Activated CD4-positive, alpha-beta T cell treated with anti-CD3 and anti-CD28 coated beads, Interleukin-2, amount 10 ng/mL, durations not matched to agents 7 days and 5 days (primary cell): ENCODE measurements around the gene PPM1A. TPM values are rescaled to one million over a fixed set of nuclear protein-coding genes. Genes with fewer than 3 reads are reported as not detected.

ENCODE experiments used
- CTCF ChIA-PET: fragments of 350-600 bp; sonication (Branson Sonifier 250); formaldehyde crosslinking; loops from one replicate; lab custom pipeline; 2021; ENCODE audit warnings: antibody characterized with exemption; lab: Charles Lee
- POLR2A ChIA-PET: fragments of 350-600 bp; sonication (Branson Sonifier 250); formaldehyde crosslinking; loops from one replicate; lab custom pipeline; 2021; ENCODE audit warnings: antibody characterized with exemption; lab: Charles Lee
- DNase-seq: peaks from one replicate; pipeline ENCODE4 v3.0.0-alpha.2; 2020
- H3K27ac Mint-ChIP-seq: one replicate; pipeline ENCODE4 v1.8.0; 2021; ENCODE audit warnings: mild to moderate bottlenecking, moderate library complexity, mixed read lengths
- H3K27me3 Mint-ChIP-seq: one replicate; pipeline ENCODE4 v1.8.0; 2021; ENCODE audit warnings: mixed read lengths
- H3K36me3 Mint-ChIP-seq: one replicate; pipeline ENCODE4 v1.8.0; 2021; ENCODE audit warnings: low read depth, mixed read lengths
- H3K4me1 Mint-ChIP-seq: one replicate; pipeline ENCODE4 v1.8.0; 2021; ENCODE audit warnings: mixed read lengths
- H3K4me3 Mint-ChIP-seq: one replicate; pipeline ENCODE4 v1.8.0; 2021; ENCODE audit warnings: mild to moderate bottlenecking, moderate library complexity, mixed read lengths
- H3K9me3 Mint-ChIP-seq: one replicate; pipeline ENCODE4 v1.8.0; 2021; ENCODE audit warnings: mixed read lengths
- total RNA-seq, 2 experiments: library from RNA; stranded (reverse); gene quantifications; one replicate each; pipeline ENCODE4 v1.2.3, GENCODE V29; 2021

Gene PPM1A
- total RNA-seq, 2 experiments from 2014 or later: 48.9 to 53.1 TPM

DNA sequence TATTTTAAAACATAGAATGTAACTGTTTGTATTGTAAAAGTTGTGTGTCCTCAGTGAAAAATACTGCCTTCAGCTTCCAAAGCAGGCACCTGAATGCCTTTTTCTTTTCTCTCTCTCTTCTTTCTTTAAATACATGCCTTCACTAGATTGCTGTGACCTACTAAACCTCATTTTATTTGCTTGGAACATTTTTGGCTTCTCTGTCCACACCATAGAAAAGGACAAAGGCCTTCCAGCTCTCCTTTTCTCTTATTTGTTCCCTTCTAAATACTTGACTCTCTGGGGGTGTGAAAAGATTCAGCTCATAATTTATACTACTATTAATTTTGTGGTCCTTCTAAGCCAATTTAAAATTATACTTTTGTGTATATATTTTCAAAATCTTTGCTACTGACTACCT lies 38.4 kb downstream of the PPM1A start:
- Mint-ChIP-seq H3K4me3 (no peak overlapping the region), H3K36me3 (peaks cover 41% of the 10 kb centered on the region), H3K9me3 (no peaks in the 10 kb centered on the region), H3K4me1 (no peaks in the 10 kb centered on the region), H3K27ac (no peak overlapping the region), H3K27me3 (no peaks in the 10 kb centered on the region)
- ChIA-PET POLR2A (no interaction called here), CTCF (no interaction called here)
- no peak for DNase-seq

GRCh38 chr14:60288279-60288678 lies 39.3 kb downstream of the PPM1A start:
- CTCF ChIA-PET: no interaction called here
- POLR2A ChIA-PET: no interaction called here
- Mint-ChIP-seq H3K27ac (no peak overlapping the region), H3K27me3 (no peaks in the 10 kb centered on the region), H3K4me1 (no peaks in the 10 kb centered on the region), H3K4me3 (no peak overlapping the region), H3K9me3 (no peaks in the 10 kb centered on the region), H3K36me3 (peaks cover 39% of the 10 kb centered on the region)
- DNase-seq: no peak

- ChIA-PET POLR2A (no interaction called here), CTCF (no interaction called here)
- Mint-ChIP-seq H3K9me3 (no peaks in the 10 kb centered on the region), H3K4me1 (no peaks in the 10 kb centered on the region), H3K36me3 (peaks cover 20% of the 10 kb centered on the region), H3K27ac (no peak overlapping the region), H3K27me3 (no peaks in the 10 kb centered on the region), H3K4me3 (no peak overlapping the region)
- DNase-seq: no peak
These were observed 45.5 kb downstream of the PPM1A start for GRCh38 chr14:60294411-60295069.

GRCh38 chr14:60300019-60300418 lies 51.0 kb downstream of the PPM1A start:
- Mint-ChIP-seq H3K4me3 (no peak overlapping the region), H3K9me3 (no peaks in the 10 kb centered on the region), H3K4me1 (no peaks in the 10 kb centered on the region), H3K36me3 (no peaks in the 10 kb centered on the region), H3K27ac (no peak overlapping the region), H3K27me3 (no peaks in the 10 kb centered on the region)
- DNase-seq: no peak
- ChIA-PET POLR2A (no interaction called here), CTCF (no interaction called here)

GRCh38 chr14:60301685-60302084 lies 52.7 kb downstream of the PPM1A start:
- POLR2A ChIA-PET: no interaction called here
- Mint-ChIP-seq H3K4me3 (no peak overlapping the region), H3K9me3 (peaks cover 5% of the 10 kb centered on the region), H3K4me1 (no peaks in the 10 kb centered on the region), H3K36me3 (no peaks in the 10 kb centered on the region), H3K27ac (no peak overlapping the region), H3K27me3 (no peaks in the 10 kb centered on the region)
- CTCF ChIA-PET: no interaction called here
- DNase-seq: no peak

DNA sequence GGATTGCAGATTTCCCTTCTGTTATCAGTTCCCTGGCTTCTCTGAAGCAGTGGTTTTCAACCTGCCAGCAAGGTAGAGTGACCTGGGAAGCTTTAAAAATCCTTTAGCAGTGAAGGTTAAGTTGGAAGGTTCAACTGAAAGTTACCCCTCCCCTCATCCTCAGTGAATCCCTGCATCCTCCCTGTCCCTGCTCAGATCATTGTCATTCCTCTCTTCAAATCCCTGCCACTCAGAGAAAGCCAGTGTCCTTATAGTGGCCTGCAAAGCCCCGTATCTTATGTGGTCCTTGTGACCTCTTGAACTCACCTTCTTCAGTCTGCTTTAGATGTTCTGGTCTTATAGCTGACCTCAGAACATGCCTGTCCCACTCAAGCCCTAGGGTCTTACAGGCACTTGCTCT lies 53.6 kb downstream of the PPM1A start:
- ChIA-PET CTCF (interaction anchor here (1.2 kb wide), 1 partner anchor 29 kb away, joined by 3 read pairs; no protein-coding TSS in a partner anchor), POLR2A (no interaction called here)
- H3K9me3 Mint-ChIP-seq: peaks cover 5% of the 10 kb centered on the region
- no peaks in the 10 kb centered on the region for H3K36me3 Mint-ChIP-seq
- H3K4me1 Mint-ChIP-seq: no peaks in the 10 kb centered on the region
- no peak overlapping the region for H3K27ac Mint-ChIP-seq
- no peaks in the 10 kb centered on the region for H3K27me3 Mint-ChIP-seq
- no peak overlapping the region for H3K4me3 Mint-ChIP-seq
- no peak for DNase-seq

- H3K9me3 Mint-ChIP-seq: peaks cover 5% of the 10 kb centered on the region
- no peak overlapping the region for H3K4me3 Mint-ChIP-seq
- ChIA-PET CTCF (interaction anchor here (1.2 kb wide), 1 partner anchor 28 kb away, joined by 3 read pairs; no protein-coding TSS in a partner anchor), POLR2A (no interaction called here)
- no peaks in the 10 kb centered on the region for H3K4me1 Mint-ChIP-seq
- H3K27me3 Mint-ChIP-seq: peaks cover 2% of the 10 kb centered on the region
- DNase-seq: no peak
- no peak overlapping the region for H3K27ac Mint-ChIP-seq
- no peaks in the 10 kb centered on the region for H3K36me3 Mint-ChIP-seq
These were observed 54.7 kb downstream of the PPM1A start for GRCh38 chr14:60303745-60304144.

- ChIA-PET POLR2A (no interaction called here), CTCF (no interaction called here)
- H3K36me3 Mint-ChIP-seq: no peaks in the 10 kb centered on the region
- no peak for DNase-seq
- H3K9me3 Mint-ChIP-seq: peaks cover 5% of the 10 kb centered on the region
- H3K27ac Mint-ChIP-seq: no peak overlapping the region
- H3K4me1 Mint-ChIP-seq: no peaks in the 10 kb centered on the region
- H3K27me3 Mint-ChIP-seq: peaks cover 2% of the 10 kb centered on the region
- no peak overlapping the region for H3K4me3 Mint-ChIP-seq
These were observed 55.5 kb downstream of the PPM1A start for GRCh38 chr14:60304509-60304908.

DNA sequence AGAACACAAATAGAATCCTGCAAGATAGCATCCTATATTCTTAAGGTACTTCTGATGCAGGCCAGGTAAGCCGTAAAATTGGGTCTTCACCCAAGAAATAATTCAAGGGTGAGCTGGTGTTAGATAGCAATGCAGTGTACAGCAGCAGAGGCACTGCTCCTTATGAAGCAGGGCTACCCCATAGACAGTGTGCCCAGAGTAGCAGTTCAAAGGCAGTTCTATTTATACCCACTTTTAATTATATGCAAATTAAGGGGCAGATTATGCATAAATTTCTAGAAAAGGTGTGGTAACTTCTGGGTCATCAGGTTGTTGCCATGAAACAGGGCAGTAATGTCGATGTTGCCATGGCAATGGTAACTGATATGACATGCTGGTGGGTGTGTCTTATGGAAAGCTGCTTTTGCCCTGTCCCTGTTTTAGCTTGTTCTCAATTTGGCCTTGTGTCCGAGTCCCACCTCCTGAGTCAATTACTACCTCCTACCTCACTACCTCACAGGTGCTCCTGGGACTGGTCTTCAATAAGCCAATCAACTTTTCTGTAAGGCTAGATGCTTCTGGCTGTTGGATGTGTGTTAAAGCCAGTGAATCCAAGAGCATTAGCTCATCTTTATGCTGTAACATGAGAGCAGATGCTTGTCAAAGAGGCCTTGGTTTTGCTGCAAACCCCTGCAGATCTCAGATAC lies 61.0 kb downstream of the PPM1A start:
- H3K27ac Mint-ChIP-seq: no peak overlapping the region
- no peak for DNase-seq
- peaks cover 5% of the 10 kb centered on the region for H3K9me3 Mint-ChIP-seq
- no peak overlapping the region for H3K4me3 Mint-ChIP-seq
- POLR2A ChIA-PET: no interaction called here
- CTCF ChIA-PET: interaction anchor here (1.2 kb wide), 1 partner anchor 16 kb away, joined by 4 read pairs; no protein-coding TSS in a partner anchor
- H3K36me3 Mint-ChIP-seq: no peaks in the 10 kb centered on the region
- H3K4me1 Mint-ChIP-seq: no peaks in the 10 kb centered on the region
- peaks cover 10% of the 10 kb centered on the region for H3K27me3 Mint-ChIP-seq

DNA sequence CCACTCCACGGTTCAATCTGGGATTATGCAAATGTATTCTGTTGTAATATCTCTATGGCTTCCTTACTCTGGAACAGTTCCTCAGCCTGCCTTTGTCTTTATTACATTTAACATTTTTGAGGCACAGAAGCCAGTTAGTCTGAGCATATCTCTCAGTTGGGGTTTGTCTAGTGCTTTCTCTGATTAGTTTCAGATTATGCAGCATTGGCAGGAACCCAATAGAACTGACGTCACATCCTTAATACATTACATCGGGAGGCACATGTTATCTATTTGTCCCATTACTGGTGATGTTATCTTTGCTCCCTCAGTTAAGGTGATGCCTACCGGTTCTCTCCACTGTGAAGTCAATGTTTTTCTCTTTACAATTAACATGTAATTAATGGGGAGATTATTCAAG lies 62.4 kb downstream of the PPM1A start:
- Mint-ChIP-seq H3K4me3 (no peak overlapping the region), H3K9me3 (no peaks in the 10 kb centered on the region), H3K4me1 (no peaks in the 10 kb centered on the region), H3K36me3 (no peaks in the 10 kb centered on the region), H3K27ac (no peak overlapping the region), H3K27me3 (peaks cover 10% of the 10 kb centered on the region)
- no peak for DNase-seq
- ChIA-PET POLR2A (no interaction called here), CTCF (interaction anchor here (0.6 kb wide), 1 partner anchor 964 kb away, joined by 6 read pairs; no protein-coding TSS in a partner anchor)

DNA sequence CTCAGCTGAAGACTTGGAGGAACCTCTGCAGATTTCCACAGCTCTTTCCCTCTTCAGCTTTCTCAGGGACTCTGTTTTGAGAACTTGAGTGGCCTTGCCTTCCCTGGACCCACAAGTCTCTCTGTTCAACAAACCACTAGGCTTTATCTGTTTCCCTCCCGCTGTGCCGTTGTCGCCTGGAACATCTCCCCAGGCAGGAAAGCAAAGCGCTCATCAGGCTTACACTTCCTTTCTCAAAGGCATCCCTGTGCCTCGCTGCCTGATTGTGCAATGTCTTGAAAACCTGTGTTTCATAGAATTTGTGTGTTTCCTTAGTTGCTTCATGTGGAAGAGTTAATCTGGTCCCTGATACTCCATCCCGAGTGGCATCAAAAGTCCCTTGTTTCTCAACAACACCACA lies 64.1 kb downstream of the PPM1A start:
- H3K4me3 Mint-ChIP-seq: no peak overlapping the region
- ChIA-PET CTCF (interaction anchor here (0.6 kb wide), 2 partner anchors 97 to 1281 kb away, joined by 3 read pairs; no protein-coding TSS in a partner anchor), POLR2A (no interaction called here)
- H3K4me1 Mint-ChIP-seq: no peaks in the 10 kb centered on the region
- no peak overlapping the region for H3K27ac Mint-ChIP-seq
- H3K9me3 Mint-ChIP-seq: no peaks in the 10 kb centered on the region
- H3K27me3 Mint-ChIP-seq: peaks cover 9% of the 10 kb centered on the region
- no peak for DNase-seq
- H3K36me3 Mint-ChIP-seq: no peaks in the 10 kb centered on the region

DNA sequence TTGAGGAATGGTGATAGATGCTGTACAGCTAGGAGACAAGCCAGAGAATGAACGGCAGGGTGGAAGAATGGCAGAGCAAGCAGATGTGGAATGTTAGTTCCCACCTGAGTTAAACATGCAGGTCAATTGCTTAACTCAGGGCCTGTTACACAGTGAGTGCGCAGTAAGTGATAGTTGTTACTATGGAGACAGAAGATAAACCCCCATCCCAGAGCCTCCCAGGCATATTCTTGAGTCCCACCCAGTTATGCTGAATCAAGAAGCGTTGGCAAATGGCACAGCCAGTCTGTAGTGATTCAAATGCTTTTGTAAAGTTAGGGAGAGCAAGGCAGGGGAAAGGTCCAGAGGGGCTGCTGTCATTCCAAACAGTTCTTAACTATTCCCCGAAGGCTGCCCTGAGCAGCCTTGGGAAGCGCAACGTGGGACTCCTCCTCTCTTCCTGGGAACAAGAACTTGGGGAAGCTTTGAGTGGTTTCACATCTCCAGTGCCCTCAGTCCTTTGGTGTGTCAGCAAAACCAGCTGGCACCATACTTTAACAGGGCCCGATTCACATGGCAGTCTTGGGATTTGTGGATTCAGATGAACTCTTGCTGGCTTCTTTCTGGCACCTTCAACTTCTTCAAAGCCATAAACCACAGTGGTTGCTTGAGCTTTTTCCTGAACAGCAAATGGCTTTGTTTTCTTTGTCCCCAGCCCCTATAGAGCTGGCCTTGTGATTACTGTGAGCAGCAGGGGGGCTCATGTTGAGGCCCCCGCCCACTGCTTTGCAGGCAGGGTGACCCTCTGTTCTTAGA lies 66.4 kb downstream of the PPM1A start:
- Mint-ChIP-seq H3K36me3 (no peaks in the 10 kb centered on the region), H3K4me3 (no peak overlapping the region), H3K4me1 (no peaks in the 10 kb centered on the region), H3K27ac (no peak overlapping the region), H3K27me3 (peaks cover 7% of the 10 kb centered on the region), H3K9me3 (no peaks in the 10 kb centered on the region)
- DNase-seq: no peak
- ChIA-PET POLR2A (no interaction called here), CTCF (interaction anchor here (1.3 to 2.1 kb wide), 3 partner anchors 16 to 34 kb away, joined by 3 to 6 read pairs (median 3); no protein-coding TSS in a partner anchor)

GRCh38 chr14:60317609-60318008 lies 68.6 kb downstream of the PPM1A start:
- ChIA-PET CTCF (no interaction called here), POLR2A (no interaction called here)
- Mint-ChIP-seq H3K27me3 (peaks cover 6% of the 10 kb centered on the region), H3K36me3 (no peaks in the 10 kb centered on the region), H3K27ac (no peak overlapping the region), H3K4me1 (no peaks in the 10 kb centered on the region), H3K9me3 (no peaks in the 10 kb centered on the region), H3K4me3 (no peak overlapping the region)
- no peak for DNase-seq
